GM19023 (cell line): ENCODE data around the gene RAB3B.
"Not testable (repeated sequence)": the region's sequence is repeated elsewhere in the genome, so short reads cannot be mapped to it uniquely, and the experiment has no call there.

ENCODE experiments used
- ATAC-seq: cut with Tn5 transposase; IDR thresholded peaks from one replicate; pipeline ENCODE4 v1.9.1; 2021; ENCODE audit warnings: mild to moderate bottlenecking, moderate library complexity; ENCODE audit not compliant: unreplicated experiment

The RAB3B gene

GRCh38 chr1:51989582-51990477 is 670 bp downstream of the RAB3B start:
- ATAC-seq, result no peak

- no peak for ATAC-seq
These were observed 2.2 kb downstream of the RAB3B start for GRCh38 chr1:51988254-51988653.

GRCh38 chr1:51986718-51987117 is 3.8 kb downstream of the RAB3B start:
- ATAC-seq, result no peak

GRCh38 chr1:51982161-51982560 is 8.3 kb downstream of the RAB3B start:
- no peak for ATAC-seq

- ATAC-seq, result no peak
These were observed 8.9 kb downstream of the RAB3B start for GRCh38 chr1:51981555-51981954.

- ATAC-seq, result no peak
These were observed 12.4 kb downstream of the RAB3B start for GRCh38 chr1:51978099-51978498.

- ATAC-seq, result no peak
These were observed 13.5 kb downstream of the RAB3B start for GRCh38 chr1:51976846-51977602.

GRCh38 chr1:51973587-51974474 is 16.7 kb downstream of the RAB3B start:
- no peak for ATAC-seq

GRCh38 chr1:51969038-51969705 is 21.3 kb downstream of the RAB3B start:
- no peak for ATAC-seq

GRCh38 chr1:51968632-51969031 is 21.9 kb downstream of the RAB3B start:
- ATAC-seq, result no peak

GRCh38 chr1:51967213-51967791 is 23.2 kb downstream of the RAB3B start:
- ATAC-seq, result not testable (repeated sequence)

- no peak for ATAC-seq
These were observed 23.9 kb downstream of the RAB3B start for GRCh38 chr1:51966559-51966958.

- no peak for ATAC-seq
These were observed 26.2 kb downstream of the RAB3B start for GRCh38 chr1:51964309-51964696.

- no peak for ATAC-seq
These were observed 26.8 kb downstream of the RAB3B start for GRCh38 chr1:51963592-51964308.

- no peak for ATAC-seq
These were observed 27.8 kb downstream of the RAB3B start for GRCh38 chr1:51962486-51963356.

- no peak for ATAC-seq
These were observed 28.5 kb downstream of the RAB3B start for GRCh38 chr1:51961954-51962353.

- no peak for ATAC-seq
These were observed 29.3 kb downstream of the RAB3B start for GRCh38 chr1:51961231-51961630.

- no peak for ATAC-seq
These were observed 30.2 kb downstream of the RAB3B start for GRCh38 chr1:51960262-51960661.

- ATAC-seq, result no peak
These were observed 31.7 kb downstream of the RAB3B start for GRCh38 chr1:51958824-51959223.
